GM12865 (cell line): Measurements from ENCODE around the gene PPARA.
A peak's percentile ranks its signal among the peaks of the same experiment; 100 is the strongest.

Experiments used
- DNase-seq: peaks from one replicate; pipeline ENCODE4 v3.0.0; 2010; ENCODE audit warnings: low read depth
- H3K4me3 ChIP-seq: 2 replicates; pipeline ENCODE4 v1.5.1; 2011; ENCODE audit warnings: mild to moderate bottlenecking, low read depth, low read length, control low read depth
- TF ChIP-seq, protein P1 (sequence below): IDR thresholded peaks from 2 replicates; pipeline ENCODE4 v1.5.1; 2011; ENCODE audit warnings: low read length, control low read depth, low read depth, inconsistent platforms; ENCODE audit not compliant: insufficient read depth; ENCODE audit errors: missing control alignments

PPARA gene

DNA sequence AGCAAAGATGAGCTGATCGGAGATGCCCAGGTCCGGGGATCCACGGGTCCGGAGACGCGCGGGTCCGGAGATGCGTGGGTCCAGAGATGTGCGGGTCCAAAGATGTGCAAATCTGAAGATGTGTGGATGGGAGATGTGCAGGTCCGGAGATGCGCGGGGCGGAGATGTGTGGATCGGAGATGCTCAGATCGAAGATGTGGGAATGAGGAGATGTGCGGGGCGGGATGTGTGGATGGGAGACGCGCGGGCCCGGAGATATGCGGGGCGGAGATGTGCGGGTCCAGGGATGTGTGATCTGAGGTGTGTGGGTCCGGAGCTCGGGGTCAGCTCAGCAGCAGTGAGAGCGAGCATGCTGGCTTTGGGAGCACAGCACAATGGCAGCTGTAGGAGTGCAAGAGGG is 64.3 kb downstream of the PPARA start:
- TF ChIP-seq, protein P1, sequence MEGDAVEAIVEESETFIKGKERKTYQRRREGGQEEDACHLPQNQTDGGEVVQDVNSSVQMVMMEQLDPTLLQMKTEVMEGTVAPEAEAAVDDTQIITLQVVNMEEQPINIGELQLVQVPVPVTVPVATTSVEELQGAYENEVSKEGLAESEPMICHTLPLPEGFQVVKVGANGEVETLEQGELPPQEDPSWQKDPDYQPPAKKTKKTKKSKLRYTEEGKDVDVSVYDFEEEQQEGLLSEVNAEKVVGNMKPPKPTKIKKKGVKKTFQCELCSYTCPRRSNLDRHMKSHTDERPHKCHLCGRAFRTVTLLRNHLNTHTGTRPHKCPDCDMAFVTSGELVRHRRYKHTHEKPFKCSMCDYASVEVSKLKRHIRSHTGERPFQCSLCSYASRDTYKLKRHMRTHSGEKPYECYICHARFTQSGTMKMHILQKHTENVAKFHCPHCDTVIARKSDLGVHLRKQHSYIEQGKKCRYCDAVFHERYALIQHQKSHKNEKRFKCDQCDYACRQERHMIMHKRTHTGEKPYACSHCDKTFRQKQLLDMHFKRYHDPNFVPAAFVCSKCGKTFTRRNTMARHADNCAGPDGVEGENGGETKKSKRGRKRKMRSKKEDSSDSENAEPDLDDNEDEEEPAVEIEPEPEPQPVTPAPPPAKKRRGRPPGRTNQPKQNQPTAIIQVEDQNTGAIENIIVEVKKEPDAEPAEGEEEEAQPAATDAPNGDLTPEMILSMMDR: no peak
- no peak overlapping the region for H3K4me3 ChIP-seq
- DNase-seq: no peak

DNA sequence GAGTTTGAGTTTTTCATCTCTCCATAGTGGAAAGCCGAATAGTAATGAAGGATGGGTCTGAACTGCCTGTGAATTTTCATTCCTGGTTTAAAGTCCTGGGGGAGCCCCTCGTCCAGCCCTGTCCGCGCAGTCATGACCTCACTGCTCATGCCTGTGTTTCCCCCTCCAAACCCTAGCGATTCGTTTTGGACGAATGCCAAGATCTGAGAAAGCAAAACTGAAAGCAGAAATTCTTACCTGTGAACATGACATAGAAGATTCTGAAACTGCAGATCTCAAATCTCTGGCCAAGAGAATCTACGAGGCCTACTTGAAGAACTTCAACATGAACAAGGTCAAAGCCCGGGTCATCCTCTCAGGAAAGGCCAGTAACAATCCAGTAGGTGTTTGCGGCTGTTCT is 69.3 kb downstream of the PPARA start:
- DNase-seq: peak; percentile 45
- no peak overlapping the region for H3K4me3 ChIP-seq
- TF ChIP-seq, protein P1: no peak

DNA sequence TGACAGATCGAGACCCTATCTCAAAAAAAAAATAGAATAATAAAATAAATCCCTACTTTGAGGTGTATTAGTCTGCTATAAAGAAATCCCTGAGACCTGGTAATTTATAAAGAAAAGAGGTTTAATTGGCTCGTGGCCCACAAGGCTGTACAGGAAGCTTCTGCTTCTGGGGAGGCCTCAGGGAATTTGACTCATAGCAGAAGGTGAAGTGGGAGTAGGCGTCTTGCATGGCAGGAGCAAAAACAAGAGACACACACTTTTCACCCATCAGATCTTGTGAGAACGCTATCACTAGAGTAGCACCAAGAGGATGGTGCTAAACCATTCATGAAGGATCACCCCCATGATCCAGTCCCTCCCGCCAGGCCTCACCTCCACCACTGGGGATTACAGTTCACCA is 70.6 kb downstream of the PPARA start:
- no peak overlapping the region for H3K4me3 ChIP-seq
- TF ChIP-seq, protein P1: no peak
- DNase-seq: peak; percentile 41

DNA sequence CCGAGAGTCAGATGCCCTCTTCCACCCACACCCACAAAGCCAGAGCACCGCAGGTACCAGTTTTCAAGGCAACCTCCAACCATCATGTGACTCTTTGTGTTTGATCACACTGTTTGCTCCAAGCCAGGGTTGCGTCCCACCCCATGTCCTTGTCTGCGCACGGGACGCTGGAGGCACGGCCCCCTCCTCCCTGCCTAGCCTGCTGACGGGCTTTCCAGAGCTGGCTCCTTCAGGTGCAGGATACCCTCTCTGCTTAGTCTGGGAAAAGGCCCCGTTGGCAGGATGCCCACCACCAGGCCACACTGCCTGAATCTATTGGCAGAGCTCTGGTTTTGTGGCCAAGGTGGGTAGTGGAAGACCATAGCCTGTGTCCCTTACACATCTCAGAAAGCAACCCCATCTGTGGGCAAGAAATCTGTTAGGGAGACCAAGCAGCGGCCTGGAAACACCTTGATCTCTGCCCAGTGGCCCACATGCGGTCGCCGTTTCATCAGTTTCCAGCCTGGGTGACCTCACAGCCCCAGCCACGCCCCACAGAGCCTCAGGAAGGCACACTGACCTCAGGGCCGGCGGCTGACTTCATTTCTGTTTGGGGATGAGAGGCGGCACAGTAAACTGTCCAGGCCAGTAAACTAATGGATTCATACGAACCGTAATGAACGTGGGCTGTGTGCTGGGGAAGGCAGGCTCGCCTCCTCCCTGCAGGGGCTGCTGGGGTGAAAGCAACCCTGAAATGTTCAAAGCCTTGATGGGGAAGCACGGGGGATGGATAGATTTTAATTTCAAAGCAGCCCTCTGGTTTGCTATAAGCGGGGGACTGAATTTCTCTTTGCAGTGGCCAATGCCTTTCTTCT is 73.9 kb downstream of the PPARA start:
- TF ChIP-seq, protein P1: no peak
- DNase-seq: no peak
- no peak overlapping the region for H3K4me3 ChIP-seq

DNA sequence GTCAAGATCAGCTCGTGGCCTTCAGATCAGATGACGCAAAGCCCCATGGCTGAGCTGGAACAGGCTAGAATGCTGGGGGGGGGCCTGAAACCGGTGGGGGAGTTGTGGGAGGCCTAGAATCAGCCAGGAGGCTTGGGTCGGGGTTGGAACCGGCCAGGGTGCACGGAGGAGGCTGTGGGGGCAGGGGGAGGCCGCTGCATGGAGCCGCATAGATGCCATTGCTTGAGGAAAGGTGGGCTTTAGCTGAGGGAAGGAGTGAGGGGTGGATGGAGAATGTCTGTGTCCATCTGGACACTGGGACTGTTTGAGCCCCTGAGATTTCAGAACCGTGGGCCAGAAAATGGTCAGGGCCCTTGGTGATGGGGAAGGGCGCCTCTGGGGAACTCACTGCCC is 74.6 kb downstream of the PPARA start:
- DNase-seq: no peak
- TF ChIP-seq, protein P1: no peak

DNA sequence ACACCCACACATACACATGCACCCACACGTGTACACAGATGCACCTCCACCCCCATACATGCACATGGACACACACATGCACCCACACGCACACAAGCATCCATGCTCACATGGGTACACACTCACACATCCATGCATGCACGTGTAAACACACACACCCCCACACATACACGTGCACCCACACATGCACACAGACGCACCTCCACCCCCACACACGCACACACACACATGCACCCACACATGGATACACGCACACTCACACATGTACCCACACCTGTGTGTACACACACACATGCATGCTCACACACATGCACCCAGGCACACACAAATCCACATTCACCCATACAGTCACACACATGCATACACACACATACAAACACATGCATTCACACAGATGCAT is 75.3 kb downstream of the PPARA start:
- TF ChIP-seq, protein P1: no peak
- no peak overlapping the region for H3K4me3 ChIP-seq
- no peak for DNase-seq

More for the DNA sequence above, 74.6 kb downstream of the PPARA start:
- no peak overlapping the region for H3K4me3 ChIP-seq

DNA sequence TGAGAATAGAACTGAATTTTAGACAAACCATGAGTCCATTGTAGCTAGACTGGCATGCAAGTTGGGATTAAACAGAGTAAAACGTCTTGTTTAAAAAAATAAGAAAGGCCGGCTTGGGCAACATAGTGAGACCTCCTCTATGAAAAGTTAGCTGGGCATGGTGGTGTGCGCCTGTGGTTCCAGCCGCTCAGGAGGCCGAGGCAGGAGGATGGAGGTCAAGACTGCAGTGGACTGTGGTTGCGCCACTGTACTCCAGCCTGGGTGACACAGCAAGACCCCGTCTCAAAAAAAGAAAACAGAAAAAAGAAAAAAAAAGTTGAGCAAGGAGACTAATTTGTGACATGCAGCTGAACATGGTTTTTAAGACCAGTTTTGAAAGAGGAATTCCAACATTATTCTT is 76.3 kb downstream of the PPARA start:
- TF ChIP-seq, protein P1: no peak

More for the DNA sequence above, 76.3 kb downstream of the PPARA start:
- no peak overlapping the region for H3K4me3 ChIP-seq
- no peak for DNase-seq
